Kidney (tissue), 14 donors: ENCODE data around the gene PEX5L. TPM values are rescaled to one million over a fixed set of nuclear protein-coding genes. Genes with fewer than 3 reads are reported as not detected.

ENCODE experiments used
- DNase-seq, 5 donors: peaks; one replicate each; pipeline ENCODE4 v3.0.0-alpha.2; 2013 to 2020
- FAIRE-seq: peaks from 2 replicates; lab custom pipeline; 2012; peaks lifted over from hg19 to GRCh38; lab: Jason Lieb, UNC
- H3K27ac ChIP-seq, 2 donors: one replicate each; pipeline ENCODE4 v1.7.0; 2013; ENCODE audit warnings: low read depth in 2 of 2, low read length in 2 of 2, inconsistent platforms in 1 of 2
- H3K27me3 ChIP-seq: one replicate; pipeline ENCODE4 v1.7.1; 2013; ENCODE audit warnings: low read length, inconsistent platforms; ENCODE audit not compliant: control insufficient read depth, insufficient read depth
- H3K36me3 ChIP-seq, 3 donors: one replicate each; pipeline versions ENCODE4 v1.7.0 to v1.7.1; 2013; ENCODE audit warnings: low read length in 3 of 3, control low read depth in 1 of 3, inconsistent platforms in 1 of 3; ENCODE audit not compliant: insufficient read depth in 3 of 3, control insufficient read depth in 2 of 3
- H3K4me1 ChIP-seq, 3 donors: one replicate each; pipeline versions ENCODE4 v1.7.0 to v1.7.1; 2013; ENCODE audit warnings: low read length in 3 of 3, inconsistent platforms in 1 of 3, low read depth in 1 of 3; ENCODE audit not compliant: control insufficient read depth in 2 of 3, insufficient read depth in 2 of 3
- H3K4me3 ChIP-seq, 3 donors: one replicate each; pipeline versions ENCODE4 v1.7.0 to v1.8.1; 2013; ENCODE audit warnings: low read length in 3 of 3, control low read depth in 1 of 3, inconsistent platforms in 1 of 3
- H3K9ac ChIP-seq, 3 donors: one replicate each; pipeline versions ENCODE4 v1.7.0 to v1.7.1; 2013; ENCODE audit warnings: low read length in 3 of 3, control low read depth in 1 of 3, inconsistent platforms in 1 of 3
- H3K9me3 ChIP-seq, 3 donors: one replicate each; pipeline versions ENCODE4 v1.7.0 to v1.7.1; 2013; ENCODE audit warnings: low read length in 3 of 3, control low read depth in 1 of 3, inconsistent platforms in 1 of 3; ENCODE audit not compliant: control insufficient read depth in 2 of 3, insufficient read depth in 1 of 3
- intact Hi-C: fragments of 100-400 bp; cut with DNase I; formaldehyde crosslinking; loops from one replicate; pipeline ENCODE4 v1.11.1; 2022
- polyA plus RNA-seq: library from polyadenylated mRNA; stranded (reverse); fragments of 350-450 nt; fragmentation: Illumina TruSeq; extraction: RNeasy Lipid Tissue Mini Kit (QIAGEN cat#74804); gene quantifications from one replicate; pipeline ENCODE4 v1.2.3, GENCODE V29; 2014; ENCODE audit warnings: low read depth, low replicate concordance; ENCODE audit not compliant: insufficient read depth
- total RNA-seq: library from RNA; stranded (reverse); fragmentation: NEBNext Ultra II Directional; extraction: Animal tissue kit (Norgen Biotek cat#: 25700); gene quantifications from one replicate; pipeline ENCODE4 v1.2.1, GENCODE V29; 2021
- TF ChIP-seq, protein P1 (sequence below): IDR thresholded peaks from 3 replicates; pipeline ENCODE4 v1.5.1; 2012; ENCODE audit warnings: mild to moderate bottlenecking, moderate library complexity, borderline replicate concordance; ENCODE audit not compliant: insufficient read depth; ENCODE audit errors: extremely low read depth
- donor health status: control.
- donor health status: control.
- donor health status: control.
- donor health status: control.
- donor health status: control.
- donor health status: DM: yes; HTN: yes; CAD: no.
- donor health status: Normal renal cell carcinoma (clear cell type).

The PEX5L gene
- total and polyA plus RNA-seq, 2 donors from 2014 or later, result 0.32 TPM; not detected in 1

DNA sequence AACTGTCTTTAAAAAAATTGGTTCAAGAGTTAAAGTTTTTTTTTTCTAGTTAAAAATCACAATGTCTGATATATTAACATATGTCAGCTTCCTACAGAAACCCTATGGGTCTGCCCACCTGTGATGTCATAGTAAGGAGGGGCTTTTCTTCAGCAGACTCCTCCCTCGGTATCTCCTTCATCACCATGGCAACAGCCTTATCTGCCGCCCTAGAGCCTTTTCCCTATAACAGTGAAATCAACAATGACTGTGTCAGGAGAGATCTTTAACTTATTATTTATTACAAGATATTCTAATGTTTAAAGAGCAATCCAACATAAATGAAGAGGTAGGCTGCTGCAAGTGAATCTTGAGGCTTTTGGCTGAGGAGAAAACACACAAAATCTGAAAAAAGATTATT lies 138.7 kb downstream of the PEX5L start:
- Histone ChIP-seq H3K36me3 (no peaks in the 10 kb centered on the region), H3K4me3 (no peak overlapping the region), H3K9ac (no peak overlapping the region), H3K4me1 (no peaks in the 10 kb centered on the region), H3K27ac (no peak overlapping the region), H3K9me3 (no peaks in the 10 kb centered on the region), H3K27me3 (no peaks in the 10 kb centered on the region)
- DNase-seq (peak in 3 of 5 donors; percentile 14 to 26 (median 14)), FAIRE-seq (no peak)
- intact Hi-C loops, result no loop called here
- TF ChIP-seq, protein P1, sequence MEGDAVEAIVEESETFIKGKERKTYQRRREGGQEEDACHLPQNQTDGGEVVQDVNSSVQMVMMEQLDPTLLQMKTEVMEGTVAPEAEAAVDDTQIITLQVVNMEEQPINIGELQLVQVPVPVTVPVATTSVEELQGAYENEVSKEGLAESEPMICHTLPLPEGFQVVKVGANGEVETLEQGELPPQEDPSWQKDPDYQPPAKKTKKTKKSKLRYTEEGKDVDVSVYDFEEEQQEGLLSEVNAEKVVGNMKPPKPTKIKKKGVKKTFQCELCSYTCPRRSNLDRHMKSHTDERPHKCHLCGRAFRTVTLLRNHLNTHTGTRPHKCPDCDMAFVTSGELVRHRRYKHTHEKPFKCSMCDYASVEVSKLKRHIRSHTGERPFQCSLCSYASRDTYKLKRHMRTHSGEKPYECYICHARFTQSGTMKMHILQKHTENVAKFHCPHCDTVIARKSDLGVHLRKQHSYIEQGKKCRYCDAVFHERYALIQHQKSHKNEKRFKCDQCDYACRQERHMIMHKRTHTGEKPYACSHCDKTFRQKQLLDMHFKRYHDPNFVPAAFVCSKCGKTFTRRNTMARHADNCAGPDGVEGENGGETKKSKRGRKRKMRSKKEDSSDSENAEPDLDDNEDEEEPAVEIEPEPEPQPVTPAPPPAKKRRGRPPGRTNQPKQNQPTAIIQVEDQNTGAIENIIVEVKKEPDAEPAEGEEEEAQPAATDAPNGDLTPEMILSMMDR, result no peak

DNA sequence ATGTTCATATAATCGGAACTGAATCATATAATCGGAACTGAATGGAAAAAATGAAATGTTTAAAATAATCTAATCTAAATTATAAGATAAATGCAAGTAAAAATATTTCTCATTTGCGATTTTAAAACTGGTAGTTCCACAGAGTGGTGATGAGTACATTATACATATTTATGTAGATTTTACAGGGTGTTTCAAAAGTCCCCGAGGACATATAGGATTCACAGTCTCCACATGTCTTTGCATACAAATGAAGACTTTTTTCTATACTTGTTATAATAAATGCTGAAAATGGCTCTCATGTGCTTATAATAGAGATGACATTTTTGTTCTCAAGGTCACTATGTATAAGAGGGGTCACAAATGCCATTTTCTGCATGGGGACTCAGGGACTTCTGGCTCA lies 139.5 kb downstream of the PEX5L start:
- DNase-seq (no peak), FAIRE-seq (no peak)
- H3K4me3 ChIP-seq, result no peak overlapping the region
- H3K4me1 ChIP-seq, result no peaks in the 10 kb centered on the region
- H3K9ac ChIP-seq, result no peak overlapping the region
- intact Hi-C loops, result no loop called here
- no peaks in the 10 kb centered on the region for H3K9me3 ChIP-seq
- no peak overlapping the region for H3K27ac ChIP-seq
- H3K27me3 ChIP-seq, result no peaks in the 10 kb centered on the region
- no peaks in the 10 kb centered on the region for H3K36me3 ChIP-seq
- TF ChIP-seq, protein P1, result no peak

DNA sequence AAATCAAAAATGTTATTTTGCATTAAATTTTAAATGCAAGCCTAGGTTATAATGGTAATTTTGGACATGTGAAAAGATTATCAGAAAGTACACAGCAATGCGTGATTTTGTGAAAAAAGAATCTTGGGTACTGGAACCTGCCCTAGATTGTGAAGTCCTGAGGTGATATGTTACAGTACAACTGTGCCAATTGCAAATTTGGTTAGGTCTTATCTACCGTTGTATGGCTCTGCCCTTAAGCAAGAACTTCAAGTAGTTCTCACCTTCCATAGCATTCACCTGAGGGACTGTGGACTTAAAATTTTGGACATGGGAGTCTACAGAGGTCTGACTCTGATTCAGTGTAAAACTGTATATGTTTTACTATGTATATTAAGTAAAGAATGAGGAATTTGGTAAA lies 140.2 kb downstream of the PEX5L start:
- no peaks in the 10 kb centered on the region for H3K36me3 ChIP-seq
- H3K9me3 ChIP-seq, result no peaks in the 10 kb centered on the region
- TF ChIP-seq, protein P1, result no peak
- H3K9ac ChIP-seq, result no peak overlapping the region
- intact Hi-C loops, result no loop called here
- no peaks in the 10 kb centered on the region for H3K27me3 ChIP-seq
- no peak overlapping the region for H3K27ac ChIP-seq
- FAIRE-seq (no peak), DNase-seq (no peak)
- H3K4me3 ChIP-seq, result no peak overlapping the region
- no peaks in the 10 kb centered on the region for H3K4me1 ChIP-seq

DNA sequence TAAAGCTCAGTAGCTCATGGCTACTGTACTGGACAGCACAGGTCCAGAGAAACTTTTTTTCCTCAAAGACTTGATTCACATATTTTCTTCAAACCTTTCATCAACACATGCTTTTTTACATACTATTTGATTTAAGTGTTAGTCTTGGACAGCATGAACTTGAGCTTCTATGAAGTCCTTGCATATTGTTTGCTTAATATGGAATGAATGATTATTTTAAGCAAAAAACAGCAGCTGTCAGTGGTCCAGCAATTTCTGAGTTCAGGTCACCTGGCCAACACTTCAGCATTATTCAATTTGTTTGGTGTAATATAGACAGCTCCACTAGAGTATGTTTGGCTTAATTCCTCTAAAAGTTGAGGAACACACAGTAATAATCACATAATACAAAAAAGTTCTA lies 141.4 kb downstream of the PEX5L start:
- H3K9ac ChIP-seq, result no peak overlapping the region
- H3K27me3 ChIP-seq, result no peaks in the 10 kb centered on the region
- no peak overlapping the region for H3K27ac ChIP-seq
- no peaks in the 10 kb centered on the region for H3K36me3 ChIP-seq
- no peak for FAIRE-seq
- no peak overlapping the region for H3K4me3 ChIP-seq
- intact Hi-C loops, result no loop called here
- no peaks in the 10 kb centered on the region for H3K4me1 ChIP-seq
- TF ChIP-seq, protein P1, result no peak
- no peaks in the 10 kb centered on the region for H3K9me3 ChIP-seq
- DNase-seq, result no peak
